ENCODE measurements around the gene MYEF2. TPM values are rescaled to one million over a fixed set of nuclear protein-coding genes. Genes with fewer than 3 reads are reported as not detected.

MYEF2 gene, protein sequence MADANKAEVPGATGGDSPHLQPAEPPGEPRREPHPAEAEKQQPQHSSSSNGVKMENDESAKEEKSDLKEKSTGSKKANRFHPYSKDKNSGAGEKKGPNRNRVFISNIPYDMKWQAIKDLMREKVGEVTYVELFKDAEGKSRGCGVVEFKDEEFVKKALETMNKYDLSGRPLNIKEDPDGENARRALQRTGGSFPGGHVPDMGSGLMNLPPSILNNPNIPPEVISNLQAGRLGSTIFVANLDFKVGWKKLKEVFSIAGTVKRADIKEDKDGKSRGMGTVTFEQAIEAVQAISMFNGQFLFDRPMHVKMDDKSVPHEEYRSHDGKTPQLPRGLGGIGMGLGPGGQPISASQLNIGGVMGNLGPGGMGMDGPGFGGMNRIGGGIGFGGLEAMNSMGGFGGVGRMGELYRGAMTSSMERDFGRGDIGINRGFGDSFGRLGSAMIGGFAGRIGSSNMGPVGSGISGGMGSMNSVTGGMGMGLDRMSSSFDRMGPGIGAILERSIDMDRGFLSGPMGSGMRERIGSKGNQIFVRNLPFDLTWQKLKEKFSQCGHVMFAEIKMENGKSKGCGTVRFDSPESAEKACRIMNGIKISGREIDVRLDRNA
- total RNA-seq: 29.8 and 39.3 TPM in 2 replicates

DNA sequence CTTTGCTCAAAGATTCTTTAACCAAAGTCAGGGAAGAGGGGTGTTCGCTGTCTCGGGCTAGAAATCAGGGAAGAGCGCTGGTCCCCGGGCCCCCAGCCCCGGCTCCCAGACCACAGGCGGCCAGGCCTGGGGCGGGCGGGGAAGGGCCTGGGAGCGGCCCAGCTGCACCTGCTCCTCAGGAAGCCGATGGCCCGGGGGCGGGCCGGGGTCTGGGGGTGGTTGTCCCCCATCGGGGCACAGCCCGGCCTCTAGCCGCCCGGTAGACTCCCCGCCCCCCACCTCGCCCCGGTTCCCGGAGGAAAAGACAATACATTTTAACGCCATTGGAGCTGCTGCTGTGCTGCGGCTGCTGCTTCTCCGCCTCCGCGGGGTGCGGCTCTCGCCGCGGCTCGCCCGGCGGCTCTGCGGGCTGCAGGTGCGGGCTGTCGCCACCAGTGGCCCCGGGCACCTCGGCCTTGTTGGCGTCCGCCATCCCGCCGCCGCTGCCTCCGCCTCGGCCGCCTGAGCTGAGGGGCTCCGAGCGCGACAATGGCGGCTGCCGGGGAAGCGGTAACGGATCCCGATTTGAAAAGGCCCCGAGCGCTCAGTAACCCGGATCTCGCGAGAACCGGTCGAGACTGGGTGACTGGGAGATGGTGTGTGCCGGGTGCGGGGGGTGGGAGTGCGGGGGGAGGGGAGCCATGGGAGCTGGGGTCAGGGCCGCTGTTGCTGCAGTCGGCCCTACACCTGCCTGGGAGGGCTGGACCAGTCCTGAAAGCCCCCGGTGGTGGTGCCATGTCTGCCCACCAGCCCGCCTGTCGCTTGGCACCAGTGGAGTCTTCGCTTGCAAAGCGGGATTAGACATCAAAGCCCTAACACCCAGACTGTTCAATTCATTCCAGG lies at the start of gene MYEF2:
Gene MYEF2 (minus strand): TSS at position 530 of the 882 bp plus-strand sequence. CDS start 58 bp downstream, at position 472.

DNA sequence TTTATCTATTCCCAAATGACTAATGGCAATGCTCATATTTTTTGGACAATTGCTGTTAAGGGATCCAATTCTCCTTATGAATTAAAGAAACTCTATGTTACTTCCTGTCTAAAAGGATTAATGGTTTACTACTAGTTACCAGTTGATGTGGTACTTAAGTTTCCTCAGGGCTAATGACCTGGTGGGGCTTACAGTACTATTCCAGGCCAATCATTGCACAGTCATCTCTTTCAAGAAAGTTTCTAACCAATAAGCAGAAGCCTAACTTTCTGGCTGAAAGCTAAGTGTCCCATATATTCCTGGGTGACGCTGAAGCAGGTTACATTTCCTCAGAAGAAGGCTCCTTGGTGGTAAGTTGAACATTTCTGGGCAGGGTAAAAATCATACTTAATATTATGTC lies 27.9 kb upstream of the MYEF2 start, which contains the start of gene SLC12A1:
Gene SLC12A1 (plus strand): TSS at position 322 of the 400 bp plus-strand sequence. CDS start 1,418 bp downstream, outside the sequence.

DNA sequence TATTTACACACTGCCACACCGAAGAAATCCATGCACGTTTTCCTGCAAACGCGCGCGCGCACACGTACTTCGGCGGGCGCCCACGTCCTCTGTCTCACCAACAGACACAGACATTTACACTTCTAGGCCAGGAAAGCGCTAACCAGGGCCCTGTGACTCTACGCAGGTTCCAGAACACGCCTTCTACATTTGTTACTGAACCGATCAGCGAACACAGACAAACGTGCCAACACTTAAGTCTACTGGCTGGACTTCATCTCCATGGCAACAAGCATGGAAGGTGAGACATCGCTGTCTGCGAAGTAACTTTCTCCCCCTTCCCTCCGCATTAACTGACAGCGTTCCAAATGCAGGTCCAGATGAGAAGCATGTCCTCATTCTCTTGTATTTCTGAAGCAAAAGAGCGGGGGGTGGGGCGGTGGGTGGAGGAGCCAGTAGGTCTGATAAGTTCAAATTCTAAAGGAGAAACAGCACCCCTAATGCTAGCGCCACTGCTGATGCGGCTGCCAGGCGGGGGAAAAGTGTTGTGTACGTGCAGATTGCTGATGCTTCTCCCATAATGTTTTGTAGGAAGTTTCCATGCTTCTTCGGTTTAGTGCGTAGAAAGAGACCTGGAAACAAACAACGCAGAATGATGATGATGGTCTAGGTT lies 13.6 kb upstream of the MYEF2 start, which contains the start of gene CTXN2:
Gene CTXN2 (plus strand): TSS at position 92 of the 652 bp plus-strand sequence. CDS start 9,636 bp downstream, outside the sequence.

DNA sequence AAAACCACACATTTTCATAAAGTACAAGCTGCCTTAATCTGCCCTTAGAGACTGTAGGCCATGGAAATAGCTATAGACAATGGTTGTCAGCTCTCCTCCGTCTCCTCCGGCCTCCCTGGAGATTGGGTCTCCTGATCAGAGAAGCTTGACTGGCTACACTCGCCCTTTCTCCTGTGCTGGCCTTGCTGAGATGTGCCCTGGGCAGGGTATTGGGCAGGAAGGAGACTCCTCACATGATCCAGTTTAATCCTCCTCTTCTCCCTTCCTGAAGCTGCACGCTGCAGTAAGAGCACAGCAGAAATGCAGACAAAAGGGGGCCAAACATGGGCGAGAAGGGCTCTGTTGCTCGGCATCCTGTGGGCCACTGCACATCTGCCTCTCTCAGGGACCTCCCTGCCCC lies 57.4 kb downstream of the MYEF2 start, which contains the start of gene SLC24A5:
Gene SLC24A5 (plus strand): TSS at position 246 of the 400 bp plus-strand sequence. CDS start 55 bp downstream, at position 301.

Other genes with a start within 250 kb of the MYEF2 start
- gene SLC24A5, start 57.3 kb downstream of the MYEF2 start, total RNA-seq: 0.07 TPM in 1 of 2 replicates, not detected in the other
- not detected in 2 replicates for gene CTXN2, start 13.4 kb upstream of the MYEF2 start, total RNA-seq
- gene SLC12A1, start 28.0 kb upstream of the MYEF2 start, total RNA-seq: not detected in 2 replicates
- gene DUT, start 153.1 kb upstream of the MYEF2 start, total RNA-seq: 62.6 and 84.9 TPM in 2 replicates